ENCODE data around the gene LILRA2. TPM values are rescaled to one million over a fixed set of nuclear protein-coding genes. Genes with fewer than 3 reads are reported as not detected.
"Not testable (repeated sequence)": the region's sequence is repeated elsewhere in the genome, so short reads cannot be mapped to it uniquely, and the experiment has no call there.

The LILRA2 gene
- polyA plus RNA-seq, 1 donor (not counting 4 experiments of a cell fraction or from before 2014, with no cell fraction given) = not detected

DNA sequence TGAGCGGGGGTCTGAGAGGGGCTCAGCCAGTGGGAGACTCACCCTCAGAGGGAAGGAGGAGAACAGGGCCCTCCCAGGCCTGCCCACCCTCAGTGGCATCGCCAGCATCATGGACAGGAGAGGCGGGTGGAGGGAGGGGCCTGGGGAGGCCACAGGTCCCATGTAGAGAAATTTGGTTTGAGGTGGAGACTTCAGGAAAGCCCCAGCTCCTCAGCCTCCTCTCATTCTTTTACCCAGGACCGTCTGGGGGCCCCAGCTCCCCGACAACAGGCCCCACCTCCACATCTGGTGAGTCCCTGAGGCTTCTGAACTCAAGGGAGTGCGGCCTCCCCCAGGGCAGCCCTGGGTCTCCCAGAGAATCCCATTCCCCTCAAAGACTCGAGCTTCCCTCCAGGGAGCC is 59.8 kb downstream of the LILRA2 start:
- Histone ChIP-seq H3K4me3 (ENCODE audit: control insufficient read depth in 2 of 3, extremely low read depth in 1 of 3, insufficient read depth in 2 of 3, low read depth in 1 of 3, low read length in 3 of 3) (no peak overlapping the region), H3K36me3 (ENCODE audit: control insufficient read depth in 2 of 2, extremely low read depth in 1 of 2, insufficient read depth in 2 of 2, low read length in 2 of 2) (no peaks in the 10 kb centered on the region), H2AFZ (ENCODE audit: control insufficient read depth, low read length) (no peak overlapping the region), H3K9ac (ENCODE audit: control insufficient read depth, extremely low read depth, insufficient read depth, low read length) (no peak overlapping the region), H3K27ac (ENCODE audit: control insufficient read depth, insufficient read depth, low read length) (no peak overlapping the region), H3K4me1 (ENCODE audit: control insufficient read depth, extremely low read depth, insufficient read depth, low read length) (no peaks in the 10 kb centered on the region), H3K9me3 (ENCODE audit: control insufficient read depth, low read depth, low read length) (peaks cover 4% of the 10 kb centered on the region), H3K4me2 (ENCODE audit: control insufficient read depth, extremely low read depth, insufficient read depth, low read depth, low read length) (no peak overlapping the region), H3K27me3 (ENCODE audit: control insufficient read depth, extremely low read depth, insufficient read depth, low read length) (no peaks in the 10 kb centered on the region), H3K9me1 (ENCODE audit: control insufficient read depth, extremely low read depth, insufficient read depth, low read length) (no peaks in the 10 kb centered on the region), H4K20me1 (ENCODE audit: control insufficient read depth, extremely low read depth, insufficient read depth, low read length) (no peaks in the 10 kb centered on the region), H3K79me2 (ENCODE audit: control insufficient read depth, insufficient read depth, low read length) (no peaks in the 10 kb centered on the region)
- TF ChIP-seq, protein P1, sequence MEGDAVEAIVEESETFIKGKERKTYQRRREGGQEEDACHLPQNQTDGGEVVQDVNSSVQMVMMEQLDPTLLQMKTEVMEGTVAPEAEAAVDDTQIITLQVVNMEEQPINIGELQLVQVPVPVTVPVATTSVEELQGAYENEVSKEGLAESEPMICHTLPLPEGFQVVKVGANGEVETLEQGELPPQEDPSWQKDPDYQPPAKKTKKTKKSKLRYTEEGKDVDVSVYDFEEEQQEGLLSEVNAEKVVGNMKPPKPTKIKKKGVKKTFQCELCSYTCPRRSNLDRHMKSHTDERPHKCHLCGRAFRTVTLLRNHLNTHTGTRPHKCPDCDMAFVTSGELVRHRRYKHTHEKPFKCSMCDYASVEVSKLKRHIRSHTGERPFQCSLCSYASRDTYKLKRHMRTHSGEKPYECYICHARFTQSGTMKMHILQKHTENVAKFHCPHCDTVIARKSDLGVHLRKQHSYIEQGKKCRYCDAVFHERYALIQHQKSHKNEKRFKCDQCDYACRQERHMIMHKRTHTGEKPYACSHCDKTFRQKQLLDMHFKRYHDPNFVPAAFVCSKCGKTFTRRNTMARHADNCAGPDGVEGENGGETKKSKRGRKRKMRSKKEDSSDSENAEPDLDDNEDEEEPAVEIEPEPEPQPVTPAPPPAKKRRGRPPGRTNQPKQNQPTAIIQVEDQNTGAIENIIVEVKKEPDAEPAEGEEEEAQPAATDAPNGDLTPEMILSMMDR (optimal IDR thresholded peaks at IDR 0.05 in 1 of 3, IDR thresholded peaks at IDR 0.05 in 1 of 3, conservative IDR thresholded peaks at IDR 0.05 in 1 of 3; ENCODE audit: extremely low read depth in 1 of 3, insufficient read depth in 2 of 3, low read length in 3 of 3) = no peak
- TF ChIP-seq EZH2 (IDR thresholded peaks at IDR 0.05; ENCODE audit: low read length) = no peak
- DNase-seq (ENCODE audit: low read depth, low spot score) (no peak), FAIRE-seq (no peak)
- dilution Hi-C loops (cut with MboI; ENCODE audit: extremely low pct_ligation_motif_present, low sequenced_read_pairs) = no loop called here

DNA sequence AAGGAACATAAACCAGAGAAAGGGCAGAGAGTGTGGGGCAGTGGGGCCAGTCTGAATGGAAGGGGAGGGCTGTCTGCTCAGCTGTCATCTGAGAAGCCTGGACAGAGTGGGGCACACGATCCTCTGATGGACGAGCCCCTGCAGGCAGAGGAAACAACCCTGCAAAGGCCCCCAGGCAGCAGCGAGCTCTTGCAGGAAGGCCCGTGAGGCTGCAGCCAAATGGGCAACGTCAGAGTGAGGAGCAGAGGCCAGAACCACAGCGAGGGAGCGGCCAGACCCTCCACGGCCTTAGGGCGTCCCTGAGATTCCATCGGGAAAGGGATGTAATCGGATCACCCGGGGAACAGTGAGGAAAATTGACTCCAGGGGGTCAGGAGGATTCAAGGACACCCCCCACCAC is 62.5 kb downstream of the LILRA2 start:
- H3K79me2 ChIP-seq (ENCODE audit: control insufficient read depth, insufficient read depth, low read length); H3K9me3 ChIP-seq (ENCODE audit: control insufficient read depth, low read depth, low read length); H3K27me3 ChIP-seq (ENCODE audit: control insufficient read depth, extremely low read depth, insufficient read depth, low read length); H4K20me1 ChIP-seq (ENCODE audit: control insufficient read depth, extremely low read depth, insufficient read depth, low read length); DNase-seq (ENCODE audit: low read depth, low spot score); H3K9ac ChIP-seq (ENCODE audit: control insufficient read depth, extremely low read depth, insufficient read depth, low read length); H3K27ac ChIP-seq (ENCODE audit: control insufficient read depth, insufficient read depth, low read length); H3K9me1 ChIP-seq (ENCODE audit: control insufficient read depth, extremely low read depth, insufficient read depth, low read length); H3K4me3 ChIP-seq (ENCODE audit: control insufficient read depth in 2 of 3, extremely low read depth in 1 of 3, insufficient read depth in 2 of 3, low read depth in 1 of 3, low read length in 3 of 3); FAIRE-seq; dilution Hi-C loops (cut with MboI; ENCODE audit: extremely low pct_ligation_motif_present, low sequenced_read_pairs); H2AFZ ChIP-seq (ENCODE audit: control insufficient read depth, low read length); H3K36me3 ChIP-seq (ENCODE audit: control insufficient read depth in 2 of 2, extremely low read depth in 1 of 2, insufficient read depth in 2 of 2, low read length in 2 of 2); H3K4me1 ChIP-seq (ENCODE audit: control insufficient read depth, extremely low read depth, insufficient read depth, low read length); H3K4me2 ChIP-seq (ENCODE audit: control insufficient read depth, extremely low read depth, insufficient read depth, low read depth, low read length): not testable (repeated sequence)

DNA sequence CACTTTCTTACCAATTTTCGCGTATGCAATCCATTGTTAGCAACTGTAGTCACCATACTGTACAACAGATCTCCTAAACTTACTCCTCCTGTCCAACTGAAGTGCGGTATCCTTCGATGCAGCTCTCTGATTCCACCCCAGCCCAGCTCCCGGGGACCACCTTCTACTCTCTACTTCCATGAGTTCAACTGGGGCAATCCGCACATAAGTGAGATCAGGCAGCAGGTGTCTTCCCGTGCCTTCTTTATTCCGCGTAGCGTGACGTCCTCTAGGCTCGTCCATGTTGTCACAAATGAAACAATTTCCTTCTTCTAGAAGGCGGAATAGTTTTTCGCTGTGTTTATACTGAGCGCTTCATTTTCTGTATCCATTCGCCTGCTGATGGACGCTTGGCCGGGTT is 65.1 kb downstream of the LILRA2 start:
- Histone ChIP-seq H3K27me3 (ENCODE audit: control insufficient read depth, extremely low read depth, insufficient read depth, low read length) (no peaks in the 10 kb centered on the region), H3K4me1 (ENCODE audit: control insufficient read depth, extremely low read depth, insufficient read depth, low read length) (no peaks in the 10 kb centered on the region), H3K36me3 (ENCODE audit: control insufficient read depth in 2 of 2, extremely low read depth in 1 of 2, insufficient read depth in 2 of 2, low read length in 2 of 2) (no peaks in the 10 kb centered on the region), H3K27ac (ENCODE audit: control insufficient read depth, insufficient read depth, low read length) (no peak overlapping the region), H3K9me3 (ENCODE audit: control insufficient read depth, low read depth, low read length) (no peaks in the 10 kb centered on the region), H3K79me2 (ENCODE audit: control insufficient read depth, insufficient read depth, low read length) (no peaks in the 10 kb centered on the region), H3K9ac (ENCODE audit: control insufficient read depth, extremely low read depth, insufficient read depth, low read length) (no peak overlapping the region), H3K4me3 (ENCODE audit: control insufficient read depth in 2 of 3, extremely low read depth in 1 of 3, insufficient read depth in 2 of 3, low read depth in 1 of 3, low read length in 3 of 3) (no peak overlapping the region), H3K4me2 (ENCODE audit: control insufficient read depth, extremely low read depth, insufficient read depth, low read depth, low read length) (no peak overlapping the region), H4K20me1 (ENCODE audit: control insufficient read depth, extremely low read depth, insufficient read depth, low read length) (no peaks in the 10 kb centered on the region), H2AFZ (ENCODE audit: control insufficient read depth, low read length) (no peak overlapping the region), H3K9me1 (ENCODE audit: control insufficient read depth, extremely low read depth, insufficient read depth, low read length) (no peaks in the 10 kb centered on the region)
- dilution Hi-C loops (cut with MboI; ENCODE audit: extremely low pct_ligation_motif_present, low sequenced_read_pairs) = no loop called here
- FAIRE-seq (no peak), DNase-seq (ENCODE audit: low read depth, low spot score) (no peak)
- TF ChIP-seq, protein P1 (optimal IDR thresholded peaks at IDR 0.05 in 1 of 3, IDR thresholded peaks at IDR 0.05 in 1 of 3, conservative IDR thresholded peaks at IDR 0.05 in 1 of 3; ENCODE audit: extremely low read depth in 1 of 3, insufficient read depth in 2 of 3, low read length in 3 of 3) = no peak
- no peak for TF ChIP-seq EZH2 (IDR thresholded peaks at IDR 0.05; ENCODE audit: low read length)
